Osteocyte (in vitro differentiated cells): ENCODE data around the gene CACTIN. TPM values are rescaled to one million over a fixed set of nuclear protein-coding genes. Genes with fewer than 3 reads are reported as not detected.

ENCODE experiments used
- DNase-seq: peaks from one replicate; pipeline ENCODE4 v3.0.0; 2021; ENCODE audit warnings: mixed read lengths; ENCODE audit not compliant: unreplicated experiment; ENCODE audit errors: extremely low spot score
- H3K27ac Mint-ChIP-seq: one replicate; pipeline ENCODE4 v1.8.0; 2021; ENCODE audit warnings: mild to moderate bottlenecking, mixed read lengths; ENCODE audit not compliant: unreplicated experiment
- H3K27me3 Mint-ChIP-seq: one replicate; pipeline ENCODE4 v1.8.0; 2021; ENCODE audit warnings: mixed read lengths; ENCODE audit not compliant: unreplicated experiment
- H3K36me3 Mint-ChIP-seq: one replicate; pipeline ENCODE4 v1.8.0; 2021; ENCODE audit warnings: mixed read lengths; ENCODE audit not compliant: unreplicated experiment
- H3K4me1 Mint-ChIP-seq: one replicate; pipeline ENCODE4 v1.8.0; 2021; ENCODE audit warnings: mixed read lengths; ENCODE audit not compliant: unreplicated experiment
- H3K4me3 Mint-ChIP-seq: one replicate; pipeline ENCODE4 v1.8.0; 2021; ENCODE audit warnings: mild to moderate bottlenecking, moderate library complexity, mixed read lengths; ENCODE audit not compliant: unreplicated experiment
- H3K9me3 Mint-ChIP-seq: one replicate; pipeline ENCODE4 v1.8.0; 2021; ENCODE audit warnings: mixed read lengths; ENCODE audit not compliant: unreplicated experiment
- long read RNA-seq: library from polyadenylated mRNA; unstranded; transcript quantifications from one replicate; pipeline ENCODE4 v2.0.0, GENCODE V29; 2021
- total RNA-seq: library from RNA; stranded (reverse); gene quantifications from 2 replicates; pipeline ENCODE4 v1.2.1, GENCODE V29; 2021
- TF ChIP-seq, protein P1 (sequence below): fragments of 200-600 bp; sonication (generic); IDR thresholded peaks from 2 replicates; pipeline ENCODE4 v1.5.0; 2021; ENCODE audit warnings: antibody characterized with exemption, mild to moderate bottlenecking, moderate library complexity

CACTIN gene
- total RNA-seq, result 24.7 and 26.6 TPM in 2 replicates
- long read RNA-seq, result 0 reads

DNA sequence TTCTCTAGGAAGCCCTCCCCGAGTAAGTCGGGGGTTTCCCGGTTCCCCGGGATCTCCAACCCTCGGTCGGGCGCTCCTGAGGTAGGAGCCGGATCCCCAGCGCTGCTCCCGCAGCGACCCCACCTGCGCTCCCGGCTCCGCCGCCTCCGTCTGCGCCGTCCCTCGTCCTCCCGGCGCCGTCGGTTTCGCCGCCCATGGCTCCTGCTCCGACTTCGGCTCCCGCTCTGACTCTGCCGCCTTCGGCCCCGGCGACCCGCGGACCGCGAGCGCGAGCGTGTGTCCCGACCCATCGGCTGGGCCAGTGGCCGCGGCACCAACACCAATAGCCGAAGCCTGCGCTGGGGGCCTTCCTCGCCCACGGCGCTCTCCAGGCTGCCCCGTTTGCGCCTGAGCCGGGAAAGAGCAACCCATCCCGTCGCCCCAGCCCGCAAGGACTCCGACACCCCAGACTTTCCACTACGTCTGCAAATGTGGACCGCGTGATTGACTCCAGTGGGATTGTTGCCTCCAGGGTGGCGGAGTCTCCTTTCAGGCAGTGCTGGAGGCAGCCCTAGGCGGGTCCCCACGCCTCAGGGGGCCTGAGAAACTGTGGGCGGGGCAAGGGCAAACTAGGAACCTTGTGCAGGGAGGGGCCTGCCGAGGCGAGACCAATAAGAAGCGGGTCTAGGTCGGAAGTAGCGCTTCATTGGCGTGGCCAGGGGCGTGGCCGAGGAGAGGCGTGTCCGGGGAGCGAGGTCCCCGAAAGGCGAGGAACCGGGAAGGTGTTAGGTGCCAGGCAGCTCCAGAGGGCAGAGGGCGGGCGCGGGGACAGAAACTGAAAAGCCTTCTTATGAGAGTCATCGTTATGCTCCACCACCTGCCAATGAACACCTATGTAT is at the start of gene CACTIN:
TSS of gene CACTIN (minus strand) at position 318 of the 878 bp plus-strand sequence. CDS start at position 290, 28 bp downstream.
- H3K36me3 Mint-ChIP-seq, result peaks cover 6% of the 10 kb centered on the region
- H3K4me1 Mint-ChIP-seq, result peaks cover 27% of the 10 kb centered on the region
- H3K27ac Mint-ChIP-seq, result peak within 1 kb of the TSS; percentile 98
- peak; percentile 99 for DNase-seq
- H3K4me3 Mint-ChIP-seq, result peak within 1 kb of the TSS; percentile 98
- TF ChIP-seq, protein P1, sequence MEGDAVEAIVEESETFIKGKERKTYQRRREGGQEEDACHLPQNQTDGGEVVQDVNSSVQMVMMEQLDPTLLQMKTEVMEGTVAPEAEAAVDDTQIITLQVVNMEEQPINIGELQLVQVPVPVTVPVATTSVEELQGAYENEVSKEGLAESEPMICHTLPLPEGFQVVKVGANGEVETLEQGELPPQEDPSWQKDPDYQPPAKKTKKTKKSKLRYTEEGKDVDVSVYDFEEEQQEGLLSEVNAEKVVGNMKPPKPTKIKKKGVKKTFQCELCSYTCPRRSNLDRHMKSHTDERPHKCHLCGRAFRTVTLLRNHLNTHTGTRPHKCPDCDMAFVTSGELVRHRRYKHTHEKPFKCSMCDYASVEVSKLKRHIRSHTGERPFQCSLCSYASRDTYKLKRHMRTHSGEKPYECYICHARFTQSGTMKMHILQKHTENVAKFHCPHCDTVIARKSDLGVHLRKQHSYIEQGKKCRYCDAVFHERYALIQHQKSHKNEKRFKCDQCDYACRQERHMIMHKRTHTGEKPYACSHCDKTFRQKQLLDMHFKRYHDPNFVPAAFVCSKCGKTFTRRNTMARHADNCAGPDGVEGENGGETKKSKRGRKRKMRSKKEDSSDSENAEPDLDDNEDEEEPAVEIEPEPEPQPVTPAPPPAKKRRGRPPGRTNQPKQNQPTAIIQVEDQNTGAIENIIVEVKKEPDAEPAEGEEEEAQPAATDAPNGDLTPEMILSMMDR, result no peak
- no peaks in the 10 kb centered on the region for H3K27me3 Mint-ChIP-seq
- H3K9me3 Mint-ChIP-seq, result no peaks in the 10 kb centered on the region

DNA sequence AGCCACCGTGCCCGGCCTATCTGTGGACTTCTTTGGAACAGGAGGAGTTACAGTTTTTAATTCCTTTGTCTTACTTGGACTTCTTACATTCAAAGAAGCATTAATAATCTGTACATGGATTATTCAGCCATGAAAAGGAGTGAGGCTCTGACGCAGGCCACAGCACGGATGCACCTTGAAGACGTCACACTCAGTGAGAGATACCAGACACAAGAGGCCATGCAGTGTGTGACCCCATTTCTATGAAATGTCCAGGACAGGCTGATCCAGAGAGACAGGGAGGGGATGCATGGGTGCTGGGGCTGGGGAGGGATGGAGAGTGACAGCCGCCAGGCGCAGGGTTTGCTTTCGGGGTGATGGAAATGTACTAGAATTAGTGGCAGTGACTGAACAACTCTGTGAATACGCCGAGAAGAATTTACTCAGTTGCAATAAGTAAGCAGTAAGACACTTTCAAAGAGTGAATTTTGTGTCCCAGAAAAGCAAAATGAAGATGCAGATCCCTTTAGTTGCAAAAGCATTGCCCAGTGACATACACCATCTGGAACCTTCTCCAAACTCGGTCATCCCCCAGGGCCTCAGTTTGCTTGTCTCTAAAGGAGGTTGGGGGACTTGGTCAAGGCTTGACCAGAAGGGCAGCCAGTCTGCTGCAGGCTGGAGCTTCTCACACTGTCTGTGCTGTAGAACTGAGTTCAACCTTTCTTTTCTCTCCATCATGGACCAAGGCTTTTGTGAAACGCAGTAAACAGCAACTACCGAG is 48.4 kb upstream of the CACTIN start:
- Mint-ChIP-seq H3K4me3 (no peak overlapping the region), H3K9me3 (no peaks in the 10 kb centered on the region), H3K36me3 (peaks cover 2% of the 10 kb centered on the region), H3K4me1 (peaks cover 54% of the 10 kb centered on the region), H3K27ac (no peak overlapping the region), H3K27me3 (no peaks in the 10 kb centered on the region)
- no peak for DNase-seq
- TF ChIP-seq, protein P1, result no peak

DNA sequence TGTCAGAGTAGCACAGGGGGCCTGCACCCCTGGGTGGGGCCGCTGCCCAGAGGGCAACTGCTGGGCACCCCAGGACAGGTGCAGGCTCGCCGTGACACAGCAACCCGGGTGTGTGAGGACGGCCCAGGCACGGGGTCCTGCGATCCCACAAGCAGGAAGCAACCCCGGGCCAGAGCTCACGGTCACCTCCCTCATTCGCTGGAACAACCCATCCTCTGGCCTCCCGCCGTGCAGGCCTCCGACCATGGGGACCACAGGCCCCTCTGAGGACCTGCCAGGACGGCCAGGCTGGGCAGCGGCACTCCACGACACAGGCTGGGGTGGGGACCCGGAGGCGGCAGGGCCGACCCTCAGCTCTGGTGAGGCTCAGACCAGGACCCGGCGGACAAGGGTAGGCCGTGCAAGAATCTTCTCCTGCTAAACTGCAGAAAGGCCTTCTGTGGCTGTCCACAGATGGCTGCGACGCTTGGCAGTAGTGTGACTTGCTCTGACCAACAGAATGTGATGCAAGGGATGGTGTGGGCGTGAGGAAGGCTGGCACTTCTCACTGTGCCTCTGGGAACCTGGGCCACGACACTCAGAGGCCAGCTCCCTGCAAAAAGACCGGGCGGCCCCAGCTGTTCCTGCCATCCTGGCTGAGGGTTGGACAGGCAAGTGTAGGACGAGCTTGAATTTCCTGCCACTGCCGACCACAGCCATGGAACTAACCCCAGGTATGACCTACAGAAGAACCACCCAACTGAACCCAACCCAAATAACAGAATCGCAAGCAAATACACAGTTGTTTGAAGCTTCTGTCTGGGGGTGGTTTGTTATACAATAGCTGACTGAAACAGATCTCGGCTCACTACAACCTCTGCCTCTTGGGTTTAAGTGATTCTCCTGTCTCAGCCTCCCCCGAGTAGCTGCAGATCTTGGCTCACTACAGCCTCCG is 47.2 kb upstream of the CACTIN start:
- Mint-ChIP-seq H3K36me3 (no peaks in the 10 kb centered on the region), H3K27me3 (no peaks in the 10 kb centered on the region)

DNA sequence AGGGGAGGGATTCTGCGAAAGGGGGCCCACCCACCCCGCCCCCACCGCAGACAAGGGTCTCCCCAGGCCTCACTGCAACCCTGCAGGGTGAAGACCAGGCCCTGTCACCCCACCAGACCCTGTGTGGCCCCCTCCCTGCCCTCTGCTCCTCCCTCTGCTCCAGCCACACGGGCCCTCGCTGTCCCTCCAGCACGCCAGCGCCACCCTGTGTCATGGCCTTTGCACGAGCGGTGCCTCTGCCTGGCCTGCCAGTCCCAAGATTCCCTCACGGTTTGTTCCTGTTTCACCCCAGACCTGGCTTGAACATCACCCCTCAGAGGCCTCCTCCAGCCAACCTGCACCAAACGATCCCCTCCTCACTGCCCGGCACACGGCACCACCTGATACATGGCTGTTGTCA is 46.4 kb upstream of the CACTIN start:
- H3K9me3 Mint-ChIP-seq, result no peaks in the 10 kb centered on the region
- TF ChIP-seq, protein P1, result no peak
- H3K4me3 Mint-ChIP-seq, result no peak overlapping the region
- no peaks in the 10 kb centered on the region for H3K36me3 Mint-ChIP-seq
- peak overlapping the region; percentile 50 for H3K27ac Mint-ChIP-seq
- no peak for DNase-seq
- H3K27me3 Mint-ChIP-seq, result no peaks in the 10 kb centered on the region
- peaks cover 74% of the 10 kb centered on the region for H3K4me1 Mint-ChIP-seq

More for the DNA sequence above, 47.2 kb upstream of the CACTIN start:
- TF ChIP-seq, protein P1, result no peak
- Mint-ChIP-seq H3K4me1 (peaks cover 66% of the 10 kb centered on the region), H3K27ac (no peak overlapping the region), H3K4me3 (no peak overlapping the region), H3K9me3 (no peaks in the 10 kb centered on the region)
- DNase-seq, result no peak
